Calu3 (cell line): ENCODE measurements around the gene CHKB. TPM values are rescaled to one million over a fixed set of nuclear protein-coding genes. Genes with fewer than 3 reads are reported as not detected.
"Not testable (repeated sequence)": the region's sequence is repeated elsewhere in the genome, so short reads cannot be mapped to it uniquely, and the experiment has no call there.

Experiments used
- BruUV-seq: library from RNA; stranded (reverse); fragments of 400-500 nt; replicated peaks from 2 replicates; lab custom pipeline; 2021; lab: Mats Ljungman, UMichigan
- CTCF ChIA-PET: fragments of 300-600 bp; sonication (Branson Sonifier 250); formaldehyde crosslinking; loops from one replicate; lab custom pipeline; 2022; ENCODE audit warnings: antibody characterized with exemption; lab: Charles Lee
- DNase-seq: peaks from one replicate; pipeline ENCODE4 v3.0.0; 2022
- H3K27ac Mint-ChIP-seq: one replicate; pipeline ENCODE4 v1.8.0; 2022; ENCODE audit warnings: mixed read lengths; ENCODE audit not compliant: unreplicated experiment
- H3K27me3 Mint-ChIP-seq: one replicate; pipeline ENCODE4 v1.8.0; 2022; ENCODE audit warnings: mixed read lengths; ENCODE audit not compliant: unreplicated experiment
- H3K36me3 Mint-ChIP-seq: one replicate; pipeline ENCODE4 v1.8.0; 2022; ENCODE audit warnings: mild to moderate bottlenecking, moderate library complexity, mixed read lengths; ENCODE audit not compliant: insufficient read depth, unreplicated experiment
- H3K4me1 Mint-ChIP-seq: one replicate; pipeline ENCODE4 v1.8.0; 2022; ENCODE audit warnings: mild to moderate bottlenecking, low read depth, mixed read lengths; ENCODE audit not compliant: unreplicated experiment
- H3K4me3 Mint-ChIP-seq: one replicate; pipeline ENCODE4 v1.8.0; 2022; ENCODE audit warnings: mild to moderate bottlenecking, low read depth, moderate library complexity, mixed read lengths; ENCODE audit not compliant: unreplicated experiment
- H3K9me3 Mint-ChIP-seq: one replicate; pipeline ENCODE4 v1.8.0; 2022; ENCODE audit warnings: low read depth, mixed read lengths; ENCODE audit not compliant: unreplicated experiment
- CTCF ChIP-seq: fragments of 200-600 bp; IDR thresholded peaks from one replicate; pipeline ENCODE4 v1.8.0; 2022; ENCODE audit warnings: antibody characterized with exemption; ENCODE audit not compliant: unreplicated experiment
- intact Hi-C: fragments of 100-400 bp; cut with micrococcal nuclease; formaldehyde crosslinking; loops from one replicate; pipeline ENCODE4 v1.10.0; 2022; ENCODE audit not compliant: unreplicated experiment
- total RNA-seq: library from RNA; stranded (reverse); gene quantifications from 2 replicates; pipeline ENCODE4 v1.2.3, GENCODE V29; 2022

CHKB gene
- total RNA-seq, 1 experiment from 2014 or later: 80.9 TPM

DNA sequence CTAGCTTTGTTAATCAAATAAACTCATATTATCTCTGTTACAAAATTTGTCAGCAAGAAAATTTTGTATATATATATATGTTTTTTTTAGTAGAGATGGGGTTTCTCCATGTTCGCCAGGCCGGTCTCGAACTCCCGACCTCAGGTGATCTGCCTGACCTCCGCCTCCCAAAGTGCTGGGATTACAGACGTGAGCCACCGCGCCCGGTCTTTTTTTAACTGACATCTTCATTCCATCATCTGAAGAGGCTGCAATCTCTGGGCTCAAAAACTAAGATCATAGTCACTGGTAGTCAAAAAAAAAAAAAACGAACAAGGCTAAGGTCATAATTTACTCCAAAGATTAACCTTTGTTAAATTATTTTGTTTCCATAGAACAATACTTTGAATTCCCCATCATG is 42.3 kb downstream of the CHKB start:
- CTCF ChIA-PET: interaction anchor here (0.7 to 1.8 kb wide), 5 partner anchors 15 to 243 kb away, joined by 3 to 6 read pairs (median 5); partner anchors contain the start of gene SCO2
- intact Hi-C loops: no loop called here
- BruUV-seq: no TSS peak
- H3K4me1 Mint-ChIP-seq: peaks cover 54% of the 10 kb centered on the region
- no peak for DNase-seq
- H3K27me3 Mint-ChIP-seq: no peaks in the 10 kb centered on the region
- no peak overlapping the region for H3K4me3 Mint-ChIP-seq
- H3K27ac Mint-ChIP-seq: peak overlapping the region; percentile 98
- no peaks in the 10 kb centered on the region for H3K9me3 Mint-ChIP-seq
- no peak for TF ChIP-seq CTCF
- H3K36me3 Mint-ChIP-seq: peaks cover 43% of the 10 kb centered on the region

GRCh38 chr22:50537765-50538164 is 44.9 kb downstream of the CHKB start:
- intact Hi-C loops: no loop called here
- no TSS peak for BruUV-seq
- no peaks in the 10 kb centered on the region for H3K9me3 Mint-ChIP-seq
- peak overlapping the region; percentile 88 for H3K27ac Mint-ChIP-seq
- DNase-seq: no peak
- CTCF ChIA-PET: no interaction called here
- H3K27me3 Mint-ChIP-seq: no peaks in the 10 kb centered on the region
- H3K4me1 Mint-ChIP-seq: peaks cover 65% of the 10 kb centered on the region
- peak overlapping the region; percentile 57 for H3K4me3 Mint-ChIP-seq
- no peak for TF ChIP-seq CTCF
- H3K36me3 Mint-ChIP-seq: peaks cover 53% of the 10 kb centered on the region

GRCh38 chr22:50536226-50536625 is 46.4 kb downstream of the CHKB start:
- BruUV-seq: no TSS peak
- Mint-ChIP-seq H3K4me1 (peaks cover 60% of the 10 kb centered on the region), H3K27ac (no peak overlapping the region), H3K36me3 (peaks cover 61% of the 10 kb centered on the region), H3K27me3 (no peaks in the 10 kb centered on the region), H3K9me3 (no peaks in the 10 kb centered on the region), H3K4me3 (no peak overlapping the region)
- intact Hi-C loops: no loop called here
- no peak for DNase-seq
- CTCF ChIA-PET: interaction anchor here (0.6 kb wide), 1 partner anchor 53 kb away, joined by 3 read pairs; no protein-coding TSS in a partner anchor
- TF ChIP-seq CTCF: no peak

GRCh38 chr22:50535113-50535512 is 47.5 kb downstream of the CHKB start:
- Mint-ChIP-seq H3K27ac (no peak overlapping the region), H3K36me3 (peaks cover 66% of the 10 kb centered on the region), H3K4me1 (peaks cover 49% of the 10 kb centered on the region), H3K27me3 (no peaks in the 10 kb centered on the region), H3K9me3 (no peaks in the 10 kb centered on the region), H3K4me3 (no peak overlapping the region)
- TF ChIP-seq CTCF: no peak
- CTCF ChIA-PET: interaction anchor here (0.7 kb wide), 2 partner anchors 47 to 71 kb away, joined by 3 to 5 read pairs; no protein-coding TSS in a partner anchor
- no TSS peak for BruUV-seq
- no peak for DNase-seq
- intact Hi-C loops: no loop called here

DNA sequence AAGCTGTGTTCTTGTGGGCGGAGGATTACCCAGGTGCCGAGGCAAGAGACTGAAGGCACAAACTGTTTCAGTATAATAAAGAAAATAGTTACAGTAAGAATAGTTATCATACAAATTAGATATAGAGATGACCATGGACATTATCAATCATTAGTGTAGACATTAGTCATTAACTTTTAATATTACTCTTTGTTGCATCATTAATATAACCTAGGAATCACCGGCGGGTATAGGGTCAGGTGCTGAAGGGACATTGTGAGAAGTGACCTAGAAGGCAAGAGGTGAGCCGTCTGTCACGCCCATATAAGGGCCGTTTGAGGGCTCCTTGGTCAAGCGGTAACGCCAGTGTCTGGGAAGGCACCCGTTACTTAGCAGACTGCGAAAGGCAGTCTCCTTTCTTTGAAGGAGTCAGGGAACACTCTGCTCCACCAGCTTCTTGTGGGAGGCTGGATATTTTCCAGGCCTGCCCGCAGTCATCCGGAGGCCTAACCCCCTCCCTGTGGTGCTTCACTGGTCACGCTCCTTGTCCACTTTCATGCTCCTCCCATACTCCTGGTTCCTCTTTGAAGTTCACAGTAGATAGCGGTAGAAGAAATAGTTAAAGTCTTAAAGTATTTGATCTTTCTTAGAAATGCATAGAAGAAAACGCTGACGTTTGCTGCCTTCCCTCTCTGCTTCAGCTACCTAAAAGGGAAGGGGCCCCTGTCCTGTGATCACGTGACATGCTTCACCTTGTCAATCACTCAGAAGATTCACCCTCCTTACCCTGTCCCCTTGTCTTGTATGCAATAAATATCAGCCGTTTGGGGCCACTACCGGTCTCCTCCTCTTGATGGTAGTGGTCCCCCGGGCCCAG is 48.6 kb downstream of the CHKB start:
- BruUV-seq, intact Hi-C loops, H3K27me3 Mint-ChIP-seq, H3K9me3 Mint-ChIP-seq: not testable (repeated sequence)
- peaks cover 39% of the 10 kb centered on the region for H3K4me1 Mint-ChIP-seq
- peaks cover 69% of the 10 kb centered on the region for H3K36me3 Mint-ChIP-seq
- CTCF ChIA-PET: interaction anchor here (0.7 to 1.9 kb wide), 2 partner anchors 72 to 87 kb away, joined by 5 to 6 read pairs; no protein-coding TSS in a partner anchor
- H3K4me3 Mint-ChIP-seq: peak overlapping the region; percentile 90
- peak; percentile 40 for DNase-seq
- peak overlapping the region; percentile 98 for H3K27ac Mint-ChIP-seq
